DMS153 (cell line): ENCODE data around the gene SCFD2.
"Not testable (repeated sequence)": the region's sequence is repeated elsewhere in the genome, so short reads cannot be mapped to it uniquely, and the experiment has no call there.

Source experiments
- DNase-seq: peaks from one replicate; lab custom pipeline; 2025; lab: John Stamatoyannopoulos, UW

Gene SCFD2

GRCh38 chr4:53340145-53340544, 25.7 kb downstream of the SCFD2 start:
- DNase-seq, result not testable (repeated sequence)

- not testable (repeated sequence) for DNase-seq
Observed at GRCh38 chr4:53334916-53335315, 30.9 kb downstream of the SCFD2 start.

GRCh38 chr4:53326535-53326934, 39.3 kb downstream of the SCFD2 start:
- DNase-seq, result no peak

DNA sequence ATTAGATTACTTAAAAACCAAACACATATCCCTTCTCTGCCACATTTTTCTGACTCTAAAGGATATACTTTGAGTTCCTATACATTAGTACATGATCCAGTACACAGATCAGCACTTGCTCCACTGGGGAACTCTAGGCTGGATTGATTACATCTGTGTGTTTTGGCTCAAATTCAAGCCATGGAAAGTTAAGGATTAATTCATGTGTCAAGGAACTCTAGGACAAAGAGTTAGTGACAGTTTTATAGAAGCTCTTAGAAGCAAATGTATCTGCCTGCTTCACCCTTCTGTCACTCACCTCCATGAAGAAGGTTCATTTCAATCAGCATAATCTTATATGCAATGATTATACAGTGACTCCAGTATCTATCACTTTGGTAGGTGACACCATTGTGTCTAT, 43.2 kb downstream of the SCFD2 start:
- no peak for DNase-seq

DNA sequence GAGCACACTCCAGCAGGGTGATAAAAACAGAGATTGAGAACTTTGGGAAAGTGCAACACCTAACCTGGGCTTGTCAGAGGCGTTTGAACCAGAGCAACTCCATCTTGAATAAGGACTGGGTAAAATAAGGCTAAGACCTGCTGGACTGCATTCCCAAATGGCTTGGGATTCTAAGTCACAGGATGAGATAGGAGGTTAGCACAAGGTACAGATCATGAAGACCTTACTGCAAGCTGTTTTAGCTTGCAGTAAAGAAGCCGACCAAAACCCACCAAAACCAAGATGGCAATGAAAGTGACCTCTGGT, 43.9 kb downstream of the SCFD2 start:
- no peak for DNase-seq

DNA sequence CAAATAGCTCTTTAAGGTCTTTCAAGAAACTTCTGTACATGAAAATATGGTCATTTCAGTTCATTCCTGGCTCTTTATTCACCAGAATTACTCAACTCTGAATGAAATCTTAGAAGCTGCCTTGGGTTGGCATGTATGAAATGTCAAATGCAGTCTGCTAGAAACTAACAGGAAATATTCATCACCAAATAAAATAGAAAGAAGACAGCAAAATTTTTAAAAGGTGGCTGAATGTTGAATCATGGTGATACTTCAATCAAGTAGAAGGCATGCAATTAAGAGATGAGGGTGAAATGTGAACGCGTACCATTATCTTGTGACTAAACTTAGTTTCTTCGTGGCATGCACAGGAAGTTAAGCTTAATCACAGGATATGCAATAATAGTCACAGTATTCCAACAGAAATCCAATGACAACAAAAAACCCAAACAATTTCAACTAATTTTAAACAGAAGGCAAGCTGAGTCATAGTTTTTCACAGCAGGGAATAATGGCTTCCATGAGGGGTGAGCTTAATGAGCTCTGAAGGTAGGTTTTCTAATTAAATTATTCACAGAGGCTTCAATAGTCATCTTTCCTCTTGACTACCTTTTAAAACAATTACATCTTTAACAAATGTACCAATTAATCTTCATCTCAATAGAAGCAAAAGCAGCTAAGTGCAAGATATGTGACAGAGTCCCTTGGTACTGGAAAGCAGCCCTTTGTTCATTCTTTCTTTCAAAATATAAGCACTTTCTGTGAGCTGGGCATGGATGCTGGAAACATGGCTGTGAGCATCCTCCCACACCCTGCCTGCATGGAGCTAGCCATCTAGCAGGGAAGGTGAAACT, 44.5 kb downstream of the SCFD2 start:
- DNase-seq, result no peak

- DNase-seq, result no peak
Observed at GRCh38 chr4:53315300-53315699, 50.6 kb downstream of the SCFD2 start.

GRCh38 chr4:53314252-53314651, 51.6 kb downstream of the SCFD2 start:
- no peak for DNase-seq

DNA sequence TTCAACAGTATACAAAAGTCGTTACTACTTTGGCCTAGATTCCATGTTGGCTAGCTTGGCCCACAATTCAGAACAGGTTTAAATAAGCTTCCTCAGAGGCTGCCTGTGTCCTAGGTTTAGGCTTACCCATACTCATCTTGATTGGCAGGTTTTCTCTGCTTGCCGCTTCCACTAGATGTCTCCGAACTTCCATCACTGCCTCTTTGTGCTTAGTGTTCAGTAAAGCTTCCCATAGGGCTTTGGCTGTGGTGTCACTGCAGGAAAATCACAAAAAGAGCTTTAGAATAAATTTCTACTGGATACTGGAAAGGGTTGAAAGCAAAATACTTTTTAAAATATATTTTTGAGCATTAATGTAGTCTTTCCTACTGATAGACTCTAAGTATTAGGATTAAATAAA, 52.4 kb downstream of the SCFD2 start:
- no peak for DNase-seq

GRCh38 chr4:53309321-53310040, 56.4 kb downstream of the SCFD2 start:
- no peak for DNase-seq

DNA sequence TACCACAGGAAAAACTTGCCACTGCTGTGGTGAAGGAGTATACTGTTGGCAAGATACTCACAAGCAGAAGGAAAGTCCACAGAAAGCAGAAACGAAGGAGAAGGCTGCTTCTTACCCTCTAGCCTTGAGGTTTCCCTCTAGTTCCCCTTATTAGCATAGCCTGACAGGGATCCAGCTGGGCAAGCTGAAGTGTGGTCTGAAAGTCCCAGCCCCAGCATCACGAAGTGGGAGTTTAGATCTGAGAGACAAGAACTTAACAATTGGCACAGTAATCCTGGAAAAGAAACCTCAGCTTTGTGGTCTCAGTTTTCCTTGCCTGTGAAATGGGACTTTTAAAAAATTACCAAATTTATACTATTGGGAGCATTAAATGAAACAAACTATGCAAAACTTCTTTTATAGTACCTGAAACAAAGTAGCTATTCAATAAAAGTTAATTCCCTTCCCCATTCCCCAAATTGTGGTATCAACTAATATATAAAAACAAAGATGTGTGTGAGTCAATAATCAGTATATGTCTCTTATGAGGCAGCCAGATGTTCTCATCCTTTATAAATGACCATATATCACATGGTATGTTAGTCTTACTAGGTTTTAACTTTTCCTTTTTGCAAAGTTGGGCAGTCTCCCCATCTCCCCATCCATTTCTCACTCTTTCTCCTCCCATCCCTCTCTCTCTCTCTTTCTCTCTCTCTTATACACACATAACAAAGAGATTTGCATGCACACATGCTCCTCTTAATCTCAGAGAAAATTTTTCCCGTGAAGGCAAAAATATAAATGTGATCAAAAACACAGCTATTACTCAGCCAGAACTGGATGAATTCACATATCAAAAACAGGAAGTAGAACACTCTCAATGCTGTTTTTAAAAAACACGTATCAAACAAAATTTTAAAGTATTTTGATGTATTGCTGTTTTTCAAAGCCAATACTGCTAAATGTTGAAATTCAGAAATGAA, 57.8 kb downstream of the SCFD2 start:
- no peak for DNase-seq

DNA sequence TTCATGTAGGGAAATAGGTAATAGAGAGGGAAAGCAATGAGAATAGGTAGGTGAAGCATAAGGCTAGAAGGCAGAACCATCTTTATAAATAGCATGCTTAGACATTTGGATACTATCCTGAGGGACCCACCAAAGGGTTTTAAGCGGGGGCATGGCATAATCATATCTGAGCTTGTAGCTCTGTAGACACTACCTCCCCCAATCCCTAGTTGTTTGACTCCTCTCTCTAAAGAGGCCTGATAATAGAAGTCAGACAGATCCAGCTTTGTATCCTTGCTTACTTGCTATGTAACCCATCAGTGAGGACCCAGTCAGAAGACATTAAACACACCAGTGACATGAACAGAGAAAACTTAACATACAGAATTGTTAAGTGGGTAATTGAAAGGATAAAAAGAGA, 58.7 kb downstream of the SCFD2 start:
- DNase-seq, result no peak

DNA sequence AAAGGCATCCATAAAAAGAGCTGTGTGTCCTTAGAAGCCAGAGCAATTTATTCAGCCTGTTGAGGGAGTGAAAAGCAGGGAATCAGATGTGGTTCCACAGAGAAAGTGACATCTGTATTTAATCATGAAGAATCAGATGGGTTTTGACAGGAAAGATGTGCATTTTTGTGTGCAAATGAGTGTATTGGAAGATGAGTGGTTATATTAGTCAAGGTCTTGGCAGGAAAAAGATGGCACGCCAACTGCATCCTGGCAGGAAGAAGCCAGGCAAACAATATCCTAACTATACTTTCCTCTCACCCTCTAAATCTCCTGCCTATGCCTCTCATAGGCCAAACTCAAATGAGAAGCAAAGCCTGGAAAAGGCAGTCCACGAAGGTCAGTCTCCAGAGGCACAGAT, 59.1 kb downstream of the SCFD2 start:
- no peak for DNase-seq

GRCh38 chr4:53292209-53292608, 73.7 kb downstream of the SCFD2 start:
- not testable (repeated sequence) for DNase-seq

GRCh38 chr4:53281438-53281837, 84.4 kb downstream of the SCFD2 start:
- DNase-seq, result no peak

GRCh38 chr4:53280846-53281245, 85.0 kb downstream of the SCFD2 start:
- DNase-seq, result no peak

- DNase-seq, result no peak
Observed at GRCh38 chr4:53274609-53275268, 91.1 kb downstream of the SCFD2 start.

GRCh38 chr4:53273726-53274125, 92.1 kb downstream of the SCFD2 start:
- DNase-seq, result no peak

DNA sequence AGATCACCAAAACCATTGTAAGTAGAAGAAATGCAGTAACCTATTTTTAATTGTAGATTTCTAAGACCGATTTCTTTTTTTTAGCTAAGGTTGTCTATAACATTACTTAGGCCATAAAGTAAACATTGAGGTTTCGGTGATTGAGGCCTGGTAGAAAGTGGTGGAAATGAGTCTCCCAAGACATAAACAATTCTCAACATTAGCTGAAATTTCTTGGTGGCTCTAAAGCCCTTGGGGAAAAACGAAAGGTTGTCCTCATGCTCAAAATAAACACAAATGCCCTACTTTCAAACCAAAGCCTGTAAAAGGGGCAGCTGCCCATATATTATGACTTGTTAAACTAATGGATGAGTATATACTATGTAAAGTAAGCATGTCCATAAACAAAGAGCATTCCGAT, 98.8 kb downstream of the SCFD2 start:
- DNase-seq, result no peak

GRCh38 chr4:53255986-53256385, 109.9 kb downstream of the SCFD2 start:
- DNase-seq, result not testable (repeated sequence)

DNA sequence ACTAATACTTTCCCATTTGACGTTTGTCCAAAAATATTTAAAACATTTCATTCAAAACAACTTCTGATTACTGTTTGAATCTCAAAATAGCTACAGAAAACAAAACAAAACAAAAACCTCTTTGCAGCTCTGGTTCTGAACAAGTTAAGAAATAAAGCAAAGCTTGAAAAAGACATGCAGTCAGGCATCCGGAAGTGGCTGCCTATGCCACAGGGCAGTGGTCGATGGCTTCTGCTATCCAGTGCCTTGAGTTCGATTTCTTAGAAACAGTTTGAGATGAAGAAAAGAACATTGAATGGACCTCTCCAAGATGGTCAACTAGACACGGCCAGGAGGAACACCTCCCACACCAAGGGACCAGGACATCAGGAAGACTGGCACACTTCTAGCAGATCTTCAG, 125.3 kb downstream of the SCFD2 start:
- no peak for DNase-seq

DNA sequence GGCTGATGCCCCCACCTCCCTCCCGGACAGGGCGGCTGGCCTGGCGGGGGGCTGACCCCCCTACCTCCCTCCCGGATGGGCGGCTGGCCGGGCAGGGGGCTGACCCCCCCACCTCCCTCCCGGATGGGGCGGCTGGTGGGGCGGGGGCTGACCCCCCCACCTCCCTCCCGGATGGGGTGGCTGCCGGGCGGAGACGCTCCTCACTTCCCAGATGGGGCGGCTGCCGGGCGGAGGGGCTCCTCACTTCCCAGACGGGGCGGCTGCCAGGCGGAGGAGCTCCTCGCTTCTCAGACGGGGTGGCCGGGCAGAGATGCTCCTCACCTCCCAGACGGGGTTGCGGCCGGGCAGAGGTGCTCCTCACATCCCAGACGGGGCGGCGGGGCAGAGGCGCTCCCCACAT, 127.5 kb downstream of the SCFD2 start:
- DNase-seq, result not testable (repeated sequence)
